Subcutaneous adipose tissue (tissue), 4 donors: ENCODE data around the gene NFX1. TPM values are rescaled to one million over a fixed set of nuclear protein-coding genes. Genes with fewer than 3 reads are reported as not detected.

ENCODE experiments used
- CTCF ChIP-seq: fragments of 450-650 bp; IDR thresholded peaks from one replicate; pipeline ENCODE4 v1.5.1; 2016; ENCODE audit warnings: low read depth, mild to moderate bottlenecking, control low read depth, antibody characterized with exemption, moderate library complexity
- total RNA-seq, 4 donors: library from RNA; depleted of rRNA; stranded (reverse); fragments of >200 nt; gene quantifications; one replicate each; pipeline ENCODE4 v1.1.0, GENCODE V29; 2016

Gene NFX1
- total RNA-seq, 4 donors from 2014 or later: 33.5 to 43.2 (median 39.0) TPM

DNA sequence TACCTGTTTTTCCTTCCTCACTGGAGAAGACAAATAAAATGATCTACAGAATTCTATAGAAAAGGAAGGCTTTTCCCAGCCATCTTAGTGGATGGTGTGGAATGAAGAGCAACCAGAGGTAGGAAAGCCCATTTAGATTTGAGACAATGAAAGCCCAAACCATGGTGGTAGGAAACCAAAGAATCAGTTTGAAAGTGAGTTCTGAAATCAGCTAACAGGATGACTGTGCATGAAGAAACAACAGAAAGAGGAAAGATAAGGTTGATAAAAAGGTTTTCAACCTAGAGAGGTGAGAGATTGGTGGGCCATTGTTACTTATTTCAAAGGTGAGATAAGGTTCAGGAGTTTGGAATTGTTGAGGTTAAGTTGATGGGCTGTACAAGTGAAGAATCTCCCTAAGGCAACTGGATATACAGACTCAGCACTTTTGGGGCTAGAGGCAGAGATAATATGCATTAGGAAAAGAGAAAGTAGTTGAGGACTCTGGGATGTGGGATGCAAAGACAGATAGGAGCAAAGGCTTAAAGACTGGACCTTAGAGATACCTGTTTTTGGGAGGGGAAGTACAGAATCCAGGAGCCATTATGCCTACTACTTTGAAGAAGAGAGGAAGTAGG, 23.1 kb upstream of the NFX1 start:
- no peak for TF ChIP-seq CTCF

DNA sequence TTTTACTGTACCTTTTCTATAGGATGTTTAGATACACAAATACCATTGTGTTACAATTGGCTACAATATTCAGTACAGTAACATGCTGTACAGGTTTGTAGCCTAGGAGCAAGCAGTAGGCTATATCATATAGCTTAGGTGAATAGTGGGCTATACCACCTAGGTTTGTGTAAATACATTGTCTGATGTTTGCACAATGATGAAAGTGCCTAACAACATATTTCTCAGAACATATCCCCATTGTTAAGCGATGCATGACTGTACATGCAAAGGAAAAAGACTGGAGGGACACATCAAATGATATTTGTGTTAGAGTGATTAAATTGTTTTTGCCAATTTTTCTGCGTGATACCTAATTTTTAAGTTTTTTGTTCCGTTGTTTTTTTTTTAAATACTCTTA, 20.2 kb upstream of the NFX1 start:
- no peak for TF ChIP-seq CTCF

- TF ChIP-seq CTCF: no peak
These were observed 18.3 kb upstream of the NFX1 start for GRCh38 chr9:33272061-33272460.

GRCh38 chr9:33273266-33273971, 16.9 kb upstream of the NFX1 start:
- TF ChIP-seq CTCF: no peak

DNA sequence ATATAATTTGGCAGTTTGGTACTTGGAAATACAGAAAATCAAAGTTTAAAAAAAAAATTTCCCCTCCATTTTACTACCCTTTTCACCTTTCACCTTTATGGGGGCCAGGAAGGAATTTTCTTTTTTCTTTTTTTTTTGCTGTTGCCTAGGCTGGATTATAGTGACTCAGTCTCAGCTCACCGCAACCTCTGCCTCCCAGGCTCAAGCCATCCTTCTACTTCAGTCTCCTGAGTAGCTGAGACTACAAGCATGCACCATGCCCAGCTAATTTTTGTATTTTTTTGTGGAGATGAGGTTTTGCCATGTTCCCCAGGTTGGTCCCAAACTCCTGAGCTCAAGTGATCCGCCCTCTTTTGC, 16.4 kb upstream of the NFX1 start:
- TF ChIP-seq CTCF: no peak

DNA sequence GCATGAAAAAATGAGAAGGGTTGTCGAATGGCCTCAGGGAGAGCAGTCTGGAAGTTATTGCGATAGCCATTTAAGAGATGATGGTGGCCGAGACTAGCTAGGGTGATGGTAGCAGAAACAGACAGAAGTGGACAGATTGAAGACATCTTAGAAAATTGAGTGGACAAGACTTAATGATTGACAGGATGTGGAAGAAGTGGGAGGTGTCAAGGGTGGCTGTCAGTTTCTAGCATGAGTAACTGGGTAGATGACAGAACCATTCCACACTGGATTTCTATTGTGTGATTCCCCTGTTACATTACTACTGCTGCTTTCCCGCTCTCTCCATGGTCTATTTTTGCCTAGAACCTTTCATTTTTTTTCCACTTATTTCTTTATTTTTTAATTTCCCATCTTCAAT, 12.8 kb upstream of the NFX1 start:
- TF ChIP-seq CTCF: no peak

- TF ChIP-seq CTCF: no peak
These were observed 4.8 kb upstream of the NFX1 start for GRCh38 chr9:33285502-33285901.
